AG08395 (cell line): ENCODE measurements around the gene FAM171A2.
"Not testable (repeated sequence)": the region's sequence is repeated elsewhere in the genome, so short reads cannot be mapped to it uniquely, and the experiment has no call there.

Source experiments
- DNase-seq: peaks from one replicate; pipeline ENCODE4 v3.0.0; 2012; ENCODE audit warnings: mixed read lengths, low spot score

Gene FAM171A2

GRCh38 chr17:44383861-44384260 is 20.2 kb upstream of the FAM171A2 start:
- DNase-seq: no peak

- no peak for DNase-seq
Observed at GRCh38 chr17:44383363-44383762, 19.7 kb upstream of the FAM171A2 start.

- no peak for DNase-seq
Observed at GRCh38 chr17:44382917-44383316, 19.3 kb upstream of the FAM171A2 start.

GRCh38 chr17:44381810-44382305 is 18.2 kb upstream of the FAM171A2 start:
- no peak for DNase-seq

GRCh38 chr17:44380767-44381166 is 17.1 kb upstream of the FAM171A2 start:
- DNase-seq: no peak

- DNase-seq: no peak
Observed at GRCh38 chr17:44379887-44380286, 16.2 kb upstream of the FAM171A2 start.

GRCh38 chr17:44378171-44378705 is 14.6 kb upstream of the FAM171A2 start:
- no peak for DNase-seq

GRCh38 chr17:44376779-44377178 is 13.1 kb upstream of the FAM171A2 start:
- DNase-seq: no peak

GRCh38 chr17:44376124-44376523 is 12.5 kb upstream of the FAM171A2 start:
- DNase-seq: peak; percentile 60

- no peak for DNase-seq
Observed at GRCh38 chr17:44375196-44376017, 11.8 kb upstream of the FAM171A2 start.

- DNase-seq: no peak
Observed at GRCh38 chr17:44374306-44375195, 10.9 kb upstream of the FAM171A2 start.

- DNase-seq: no peak
Observed at GRCh38 chr17:44372036-44372435, 8.4 kb upstream of the FAM171A2 start.

- not testable (repeated sequence) for DNase-seq
Observed at GRCh38 chr17:44369414-44370023, 5.9 kb upstream of the FAM171A2 start.

GRCh38 chr17:44368391-44369243 is 5.0 kb upstream of the FAM171A2 start:
- DNase-seq: not testable (repeated sequence)

GRCh38 chr17:44367231-44367979 is 3.8 kb upstream of the FAM171A2 start:
- DNase-seq: no peak

- DNase-seq: not testable (repeated sequence)
Observed at GRCh38 chr17:44365051-44365450, 1.4 kb upstream of the FAM171A2 start.

GRCh38 chr17:44362949-44363612 is 572 bp downstream of the FAM171A2 start:
- DNase-seq: peak; percentile 42

GRCh38 chr17:44362459-44362948 is 1.1 kb downstream of the FAM171A2 start:
- DNase-seq: no peak
